Measurements from ENCODE around the gene ATP2A1.
A peak's percentile ranks its signal among the peaks of the same experiment; 100 is the strongest.

Gene ATP2A1

DNA sequence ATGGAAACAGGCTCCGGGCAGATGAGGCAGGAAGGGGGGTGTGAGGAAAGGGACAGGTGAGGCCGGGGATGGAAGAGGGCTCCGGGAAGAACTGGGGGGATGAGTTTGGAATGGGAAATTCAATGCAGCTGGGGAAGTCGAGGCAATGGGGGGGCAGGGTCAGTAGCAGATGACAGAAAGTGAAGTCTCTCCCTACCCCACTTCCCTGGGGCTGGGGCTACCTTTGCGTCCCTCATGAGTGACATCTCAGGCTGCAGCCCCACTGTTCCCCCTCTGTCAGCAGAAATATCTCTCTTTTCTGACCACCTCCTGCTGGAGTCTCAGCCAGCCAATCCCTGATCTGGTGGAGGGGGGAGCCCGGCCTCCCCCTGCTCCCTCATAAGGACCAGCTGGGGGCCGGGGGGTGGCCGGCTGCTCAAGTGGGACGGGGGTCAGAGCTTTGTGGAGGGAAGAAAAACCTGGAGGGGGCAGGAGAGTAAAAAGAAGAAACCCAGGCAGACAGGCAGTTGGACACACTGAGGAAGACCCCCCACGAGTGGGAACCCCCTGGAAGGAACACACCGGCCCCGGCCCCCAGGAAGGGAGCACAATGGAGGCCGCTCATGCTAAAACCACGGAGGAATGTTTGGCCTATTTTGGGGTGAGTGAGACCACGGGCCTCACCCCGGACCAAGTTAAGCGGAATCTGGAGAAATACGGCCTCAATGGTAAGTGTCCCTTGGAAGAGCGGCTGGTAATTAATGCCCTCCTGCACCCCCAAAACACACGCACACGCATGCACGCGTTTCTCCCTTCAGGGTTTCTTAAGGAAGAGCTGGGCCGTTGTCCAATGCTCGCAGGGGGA lies at the start of gene ATP2A1:
TSS of gene ATP2A1 (plus strand) at position 406 of the 844 bp plus-strand sequence. CDS start at position 590, 184 bp downstream.
- no peak for DNase-seq (ENCODE audit: low read depth)
- TF ChIP-seq CTCF (IDR thresholded peaks at IDR 0.05; ENCODE audit: low read length, missing control alignments) = no peak
- peak within 1 kb of the TSS; percentile 73 for H3K4me3 ChIP-seq (replicated peaks; ENCODE audit: low read depth, low read length)

- TF ChIP-seq CTCF (IDR thresholded peaks at IDR 0.05; ENCODE audit: low read length, missing control alignments) = no peak
- DNase-seq (ENCODE audit: low read depth) = no peak
- H3K4me3 ChIP-seq (replicated peaks; ENCODE audit: low read depth, low read length) = no peak overlapping the region
These were observed 48.5 kb upstream of the ATP2A1 start for GRCh38 chr16:28829747-28830146.

- DNase-seq (ENCODE audit: low read depth) = no peak
- no peak overlapping the region for H3K4me3 ChIP-seq (replicated peaks; ENCODE audit: low read depth, low read length)
- no peak for TF ChIP-seq CTCF (IDR thresholded peaks at IDR 0.05; ENCODE audit: low read length, missing control alignments)
These were observed 47.8 kb upstream of the ATP2A1 start for GRCh38 chr16:28830531-28830930.

DNA sequence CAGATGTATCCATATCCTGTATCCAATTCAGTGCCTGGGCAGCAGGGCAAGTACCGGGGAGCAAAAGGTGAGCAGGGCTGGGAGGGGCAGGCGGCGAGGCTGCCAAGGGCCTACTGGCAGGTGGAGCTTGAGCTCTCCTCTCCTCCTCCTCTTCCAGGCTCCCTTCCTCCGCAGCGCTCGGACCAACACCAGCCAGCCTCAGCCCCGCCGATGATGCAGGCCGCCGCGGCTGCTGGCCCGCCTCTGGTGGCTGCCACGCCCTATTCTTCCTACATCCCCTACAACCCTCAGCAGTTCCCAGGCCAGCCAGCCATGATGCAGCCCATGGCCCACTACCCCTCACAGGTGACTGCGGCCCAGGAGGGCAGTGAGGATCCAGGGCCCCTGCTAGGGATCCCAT lies 43.9 kb upstream of the ATP2A1 start:
- DNase-seq (ENCODE audit: low read depth) = no peak
- H3K4me3 ChIP-seq (replicated peaks; ENCODE audit: low read depth, low read length) = no peak overlapping the region
- no peak for TF ChIP-seq CTCF (IDR thresholded peaks at IDR 0.05; ENCODE audit: low read length, missing control alignments)

GRCh38 chr16:28834873-28835863 lies 43.1 kb upstream of the ATP2A1 start:
- no peak for TF ChIP-seq CTCF (IDR thresholded peaks at IDR 0.05; ENCODE audit: low read length, missing control alignments)
- DNase-seq (ENCODE audit: low read depth) = no peak
- H3K4me3 ChIP-seq (replicated peaks; ENCODE audit: low read depth, low read length) = no peak overlapping the region

DNA sequence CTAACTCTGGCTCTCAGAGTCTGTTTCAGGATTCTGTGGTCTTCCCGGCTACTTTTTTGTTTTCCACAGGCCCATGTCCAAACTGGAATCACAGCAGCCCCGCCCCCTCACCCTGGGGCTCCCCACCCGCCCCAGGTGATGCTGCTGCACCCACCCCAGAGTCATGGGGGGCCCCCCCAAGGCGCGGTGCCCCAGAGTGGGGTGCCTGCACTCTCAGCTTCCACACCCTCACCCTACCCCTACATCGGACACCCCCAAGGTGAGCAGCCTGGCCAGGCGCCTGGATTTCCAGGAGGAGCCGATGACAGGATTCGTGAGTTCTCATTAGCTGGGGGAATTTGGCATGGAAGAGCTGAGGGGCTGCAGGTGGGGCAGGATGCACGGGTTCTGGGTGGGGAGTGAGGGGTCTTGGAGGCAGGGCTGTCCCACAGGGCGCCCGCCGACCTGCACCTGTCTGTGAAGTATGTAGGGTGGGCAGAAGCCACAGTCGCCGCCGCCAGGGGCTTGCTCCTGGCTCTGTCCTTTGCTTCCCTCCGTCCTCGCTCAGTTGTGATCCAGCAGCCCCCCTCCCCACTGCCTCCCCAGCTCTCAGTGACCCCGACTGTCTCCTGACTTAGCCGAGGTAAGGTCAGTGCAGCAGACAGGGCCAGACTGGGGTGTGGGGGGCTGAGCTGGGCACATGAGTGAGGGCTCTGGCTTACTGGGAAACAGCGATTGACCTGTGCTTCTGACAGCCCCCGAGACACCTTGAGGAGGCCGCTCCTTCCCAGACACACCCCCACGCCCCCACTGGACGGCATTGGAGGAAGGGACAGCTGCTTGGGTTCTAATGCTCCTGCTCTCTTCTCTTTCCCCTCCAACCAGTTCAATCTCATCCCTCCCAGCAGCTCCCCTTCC lies 42.2 kb upstream of the ATP2A1 start:
- no peak overlapping the region for H3K4me3 ChIP-seq (replicated peaks; ENCODE audit: low read depth, low read length)
- no peak for DNase-seq (ENCODE audit: low read depth)
- TF ChIP-seq CTCF (IDR thresholded peaks at IDR 0.05; ENCODE audit: low read length, missing control alignments) = no peak
